ENCODE data around the gene AMDHD2.

AMDHD2 gene

DNA sequence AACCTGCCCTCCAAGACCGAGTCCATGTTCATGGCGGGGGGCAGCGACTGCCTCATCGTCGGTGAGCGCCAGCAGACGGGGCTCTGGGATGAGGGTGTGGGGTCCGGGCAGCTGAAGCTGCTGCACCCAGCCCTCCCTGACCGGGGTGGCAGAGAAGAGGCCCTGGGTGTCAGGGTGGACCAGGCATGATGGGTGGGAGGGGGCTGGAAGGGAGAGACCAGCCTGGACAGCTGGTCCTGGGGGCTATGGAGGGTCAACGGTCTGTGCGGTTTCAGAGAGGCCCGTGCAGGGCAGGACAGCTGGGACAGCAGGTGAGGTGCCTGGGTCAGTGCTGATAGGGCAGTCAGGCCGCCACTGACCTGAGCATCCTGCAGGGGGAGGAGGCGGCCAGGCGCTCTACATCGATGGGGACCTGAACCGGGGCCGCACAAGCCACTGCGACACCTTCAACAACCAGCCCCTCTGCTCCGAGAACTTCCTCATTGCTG is 19.7 kb upstream of the AMDHD2 start:
- ATAC-seq, result no peak

DNA sequence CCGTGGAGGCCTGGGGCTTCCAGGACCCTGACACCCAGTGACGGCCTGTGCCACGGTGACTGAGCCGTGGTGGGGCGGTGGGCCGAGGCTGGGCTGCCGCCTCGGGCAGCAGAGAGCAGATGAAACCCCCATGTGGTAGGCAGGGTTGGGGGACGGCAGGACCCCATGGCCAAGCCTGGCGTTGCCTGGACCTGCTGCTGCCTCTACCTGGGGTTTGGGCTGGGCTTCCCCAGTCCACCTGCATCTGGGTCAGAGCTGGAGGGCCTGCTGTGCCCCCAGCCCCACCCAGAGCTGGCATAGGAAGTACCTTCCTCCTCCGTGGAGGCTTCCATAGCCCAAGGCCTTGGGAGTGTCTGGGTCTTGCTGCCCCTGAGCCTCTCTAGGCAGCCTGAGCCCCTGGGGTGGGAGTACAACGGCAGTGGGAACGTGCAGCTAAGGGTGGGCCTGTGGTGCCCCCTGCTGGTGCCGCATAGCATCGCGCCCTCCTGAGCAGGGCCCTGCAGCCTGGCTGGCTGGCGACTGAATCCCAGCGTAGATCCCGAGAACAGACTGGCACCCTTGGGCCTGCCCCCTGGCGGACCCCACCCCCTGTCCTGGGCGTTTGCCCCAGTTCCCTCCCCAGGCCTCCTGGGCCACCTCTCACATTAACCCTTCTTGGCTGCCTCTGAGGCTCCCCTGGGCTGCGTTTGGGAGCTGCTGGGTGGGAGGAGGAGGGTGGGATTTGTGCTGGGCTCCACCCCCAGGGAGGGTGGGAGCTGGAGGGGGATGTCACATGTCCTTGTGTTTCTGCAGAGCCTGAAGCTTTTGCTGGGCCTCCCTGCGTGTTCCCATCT is 19.0 kb upstream of the AMDHD2 start:
- peak; percentile 92 to 98 for ATAC-seq

GRCh38 chr16:2501946-2502895 is 17.9 kb upstream of the AMDHD2 start:
- ATAC-seq, result no peak

DNA sequence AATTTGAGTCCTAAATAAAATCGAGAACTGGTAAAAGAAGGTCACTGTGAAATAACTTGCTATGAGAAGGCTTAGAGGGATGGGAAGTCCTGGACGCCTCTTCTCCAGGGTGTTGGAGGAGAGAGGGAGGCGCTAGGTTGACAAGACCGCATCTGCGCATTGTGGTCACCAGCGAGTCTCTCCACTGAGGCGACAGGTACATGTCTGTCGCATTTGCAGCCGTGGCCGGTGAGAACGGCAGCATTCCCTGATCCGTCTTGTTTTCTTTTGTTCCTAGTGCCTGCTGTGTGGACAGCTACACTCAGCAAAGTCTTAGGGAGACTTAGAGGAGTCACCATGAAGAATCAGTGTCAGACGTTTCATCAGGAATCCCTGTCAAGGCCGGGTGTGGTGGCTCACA is 14.5 kb upstream of the AMDHD2 start:
- ATAC-seq, result no peak

DNA sequence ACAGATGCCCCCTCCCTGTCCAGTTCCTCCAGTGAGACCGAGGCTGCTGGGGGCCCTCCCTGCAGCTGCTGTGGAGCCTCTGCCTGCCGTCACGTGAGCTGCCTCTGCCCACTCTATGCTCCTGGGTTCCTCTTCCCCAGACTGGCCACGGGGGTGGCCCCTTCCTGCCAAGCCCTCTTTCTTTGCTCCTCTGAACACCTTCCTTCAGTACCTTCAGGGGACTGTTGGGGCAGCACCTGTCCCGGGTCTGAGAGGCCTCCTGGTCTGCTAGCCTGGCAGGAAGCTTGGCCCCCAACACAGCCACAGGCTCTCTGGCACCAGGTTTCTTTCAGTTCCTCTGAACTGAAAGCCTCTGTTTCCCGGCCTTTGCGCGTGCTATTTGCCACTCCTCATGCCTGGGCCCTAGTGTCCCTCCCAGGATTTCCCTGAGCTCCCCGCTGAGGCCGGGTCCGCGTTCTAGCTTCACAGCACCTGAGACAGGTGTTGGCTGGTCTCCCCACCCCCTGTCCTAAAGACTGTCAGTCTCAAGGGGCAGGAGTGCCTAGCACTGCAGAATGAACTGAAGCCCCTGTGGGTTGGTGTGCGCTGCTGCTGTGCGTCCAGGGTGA is 13.0 kb upstream of the AMDHD2 start:
- peak; percentile 39 to 43 for ATAC-seq

DNA sequence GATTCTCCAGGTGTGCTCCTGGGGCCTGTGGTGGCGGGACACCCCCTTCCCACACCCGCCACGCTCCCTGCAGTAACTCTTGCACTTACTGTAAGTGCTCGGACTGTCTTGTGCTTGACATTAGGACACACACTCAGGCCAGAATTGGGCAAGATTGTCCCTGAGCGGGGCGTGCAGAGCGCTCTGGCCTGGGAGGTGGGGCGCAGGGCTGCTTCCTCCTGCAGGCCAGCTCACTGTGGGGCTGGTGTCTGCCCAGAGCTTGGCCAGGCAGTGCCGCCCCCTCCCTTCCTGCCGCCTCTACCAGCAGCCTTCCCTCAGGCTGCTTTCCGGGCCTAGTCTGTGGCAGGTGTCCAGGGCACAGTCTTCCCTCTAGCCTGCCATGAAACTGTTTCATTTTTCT is 12.5 kb upstream of the AMDHD2 start:
- ATAC-seq, result no peak

- no peak for ATAC-seq
Measured at GRCh38 chr16:2508722-2509400, 11.3 kb upstream of the AMDHD2 start.

- no peak for ATAC-seq
Measured at GRCh38 chr16:2511128-2511800, 8.9 kb upstream of the AMDHD2 start.

- ATAC-seq, result no peak
Measured at GRCh38 chr16:2511996-2512734, 8.0 kb upstream of the AMDHD2 start.

DNA sequence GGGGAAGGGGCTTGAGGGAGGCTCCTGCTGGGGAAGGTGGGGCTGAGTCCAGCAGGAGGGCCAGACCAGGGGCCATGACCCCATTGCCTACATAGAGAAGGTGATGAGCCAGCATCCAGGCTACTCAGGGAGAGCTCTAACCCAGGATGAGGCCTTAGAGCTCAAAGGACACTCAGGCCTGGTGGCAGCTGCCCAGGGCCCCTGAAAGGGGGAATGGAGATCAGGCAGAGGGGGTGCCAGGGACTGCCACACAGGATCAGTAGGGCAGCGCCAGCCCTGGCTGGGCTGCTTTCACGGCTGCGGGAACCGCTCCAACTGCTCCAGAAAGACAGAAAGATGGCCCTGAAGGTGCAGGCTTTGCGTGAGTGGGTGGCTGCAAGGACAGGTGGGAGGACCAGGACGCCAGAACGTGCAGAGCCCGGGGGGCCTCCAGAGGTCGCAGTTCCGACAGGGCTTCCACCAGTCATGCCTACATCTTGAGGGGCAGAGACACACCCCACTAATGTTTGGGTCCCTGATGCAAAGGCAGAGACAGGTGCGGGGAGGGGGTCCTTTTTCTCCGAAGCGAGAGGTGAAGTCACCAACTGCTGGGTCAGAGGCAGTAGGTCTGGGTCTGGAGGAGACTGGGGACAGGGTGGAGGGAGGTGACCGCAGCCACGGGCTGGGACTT is 7.3 kb upstream of the AMDHD2 start:
- no peak for ATAC-seq

DNA sequence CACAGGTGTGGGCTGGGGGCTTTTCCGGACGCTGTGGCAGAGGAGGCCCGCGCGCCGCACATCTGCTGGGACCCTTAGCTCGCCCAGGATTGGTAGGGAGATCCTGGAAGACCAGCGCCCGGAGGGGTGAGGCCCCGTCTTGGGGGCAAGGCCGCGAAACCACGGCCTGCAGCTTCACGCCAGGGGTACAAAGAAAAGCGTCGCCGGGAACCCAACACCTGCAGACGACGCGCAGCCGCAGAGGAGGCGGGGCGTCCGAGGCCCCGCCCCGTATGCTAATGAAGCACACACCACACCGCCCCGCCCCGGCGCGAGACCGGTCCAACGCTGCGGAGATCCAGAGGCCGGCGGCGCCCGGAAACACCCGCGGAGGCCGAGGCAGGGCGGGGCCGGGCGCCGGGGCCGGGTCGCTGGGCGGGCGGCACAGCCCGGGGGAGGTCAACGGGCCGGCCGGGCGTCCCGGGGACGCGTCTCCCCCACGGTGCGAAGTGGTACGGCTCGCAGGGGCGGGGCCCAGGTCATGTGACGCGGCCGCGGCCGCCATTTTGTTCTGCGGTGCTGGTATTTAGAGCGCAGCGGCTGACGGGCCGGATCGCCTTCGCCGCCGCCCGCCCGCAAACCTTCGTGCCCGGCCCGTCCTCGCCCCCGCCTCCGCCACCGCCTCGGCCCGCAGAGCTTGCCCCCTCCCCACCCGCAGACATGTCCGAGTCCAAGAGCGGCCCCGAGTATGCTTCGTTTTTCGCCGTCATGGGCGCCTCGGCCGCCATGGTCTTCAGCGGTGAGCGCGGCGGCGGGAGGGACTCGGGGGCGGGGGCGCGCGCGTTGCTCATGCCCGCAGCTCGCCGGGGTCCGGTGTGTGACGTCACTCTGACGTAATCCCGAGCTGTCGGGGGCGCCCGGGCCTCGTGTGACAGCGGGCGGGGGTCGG is 6.5 kb upstream of the AMDHD2 start, which contains the start of gene ATP6V0C:
Gene ATP6V0C, plus strand, starts transcription at position 548 of the 928 bp plus-strand sequence. Its CDS starts 152 bp downstream, at position 700.
- ATAC-seq, result peak; percentile 86 to 89

DNA sequence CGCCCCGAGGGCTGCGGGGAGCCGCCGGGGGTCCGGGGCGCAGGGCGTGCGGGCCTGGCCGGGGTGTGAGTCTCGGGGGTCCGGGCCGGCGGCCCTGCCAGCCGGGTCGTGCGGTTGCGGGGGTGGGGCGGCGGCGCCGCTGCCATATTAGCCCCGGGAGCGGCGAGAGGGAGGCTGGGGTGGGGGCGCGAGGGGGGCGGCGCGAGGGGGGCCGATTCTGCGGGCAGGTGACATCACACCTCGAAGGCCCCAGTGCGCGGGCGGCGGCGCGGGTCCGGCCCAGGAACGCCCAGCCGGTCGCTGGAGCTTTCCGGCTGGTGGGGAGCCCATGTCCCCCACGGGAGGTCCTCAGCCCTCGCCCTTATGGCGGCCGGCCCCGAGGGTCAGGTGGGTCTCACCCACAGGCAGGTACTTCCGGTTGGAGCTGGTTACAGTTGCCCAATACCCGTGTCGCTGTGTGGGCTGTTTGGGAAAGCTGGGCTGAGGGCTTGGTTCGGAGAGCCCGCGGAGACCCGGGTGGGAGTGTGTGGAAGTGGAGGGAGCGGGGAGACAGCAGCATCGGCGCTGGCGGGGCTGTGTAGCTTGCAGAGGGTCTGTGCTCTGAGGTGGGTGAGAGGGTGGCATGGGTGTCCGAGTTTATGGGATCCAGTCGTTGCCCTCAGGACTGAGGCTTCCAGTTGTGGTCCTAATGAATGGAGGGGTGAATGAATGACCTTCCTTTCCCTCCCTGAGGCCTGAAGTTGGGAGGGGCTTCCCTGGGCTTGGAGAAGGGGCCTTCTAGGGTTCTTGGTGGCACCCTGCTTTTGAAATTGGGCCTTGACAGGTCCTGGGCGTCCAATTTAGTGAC is 5.6 kb upstream of the AMDHD2 start:
- ATAC-seq, result no peak

GRCh38 chr16:2515180-2515851 is 4.9 kb upstream of the AMDHD2 start:
- no peak for ATAC-seq

GRCh38 chr16:2516391-2517240 is 3.6 kb upstream of the AMDHD2 start:
- ATAC-seq, result no peak

DNA sequence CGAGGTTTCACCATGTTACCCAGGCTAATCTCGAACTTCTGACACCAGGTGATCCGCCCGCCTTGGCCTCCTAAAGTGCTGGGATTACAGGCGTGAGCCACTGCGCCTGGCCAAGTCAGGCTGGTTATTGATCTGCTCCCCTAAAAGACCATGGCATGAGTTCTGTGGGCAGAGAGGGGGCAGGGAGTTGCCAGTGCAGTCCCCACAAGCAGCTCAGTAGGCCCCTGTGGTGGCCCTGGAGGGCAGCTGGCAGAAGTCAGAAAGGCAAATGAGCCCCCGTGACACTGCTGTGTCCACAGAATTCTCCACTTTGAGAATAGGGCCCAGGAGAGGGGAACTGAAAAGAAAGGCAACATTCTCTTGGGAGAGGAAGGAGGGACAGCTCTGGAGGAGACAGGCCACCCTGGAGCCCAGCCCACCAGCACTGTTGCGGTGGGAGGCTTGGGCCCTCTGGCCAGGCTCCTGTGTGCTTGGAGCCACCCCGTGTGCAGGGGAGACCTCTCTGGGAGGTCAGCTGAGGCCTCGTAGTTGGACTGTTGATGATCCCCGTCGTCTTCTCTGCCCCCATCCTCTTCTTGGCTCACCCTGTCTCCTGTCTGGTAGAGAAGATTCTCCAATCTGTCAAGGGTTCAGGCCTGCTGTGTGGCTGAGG is 2.1 kb upstream of the AMDHD2 start:
- no peak for ATAC-seq

Measured in activated CD4-positive, CD25-positive, alpha-beta regulatory T cell treated with anti-CD3 and anti-CD28 coated beads, Interleukin-2, amount 50 U/mL, for 24 hours (primary cell).